HepG2 (cell line): Measurements from ENCODE around the gene MFSD11. TPM values are rescaled to one million over a fixed set of nuclear protein-coding genes. Genes with fewer than 3 reads are reported as not detected.

ENCODE experiments used
- CHD2 ChIP-seq: IDR thresholded peaks from 2 replicates; pipeline ENCODE4 v1.6.1; 2011; ENCODE audit warnings: low read depth, low read length, improper control_type of control experiment
- MEF2D ChIP-seq: sonication (generic); formaldehyde crosslinking; IDR thresholded peaks from 2 replicates; pipeline ENCODE4 v1.5.1; 2020; ENCODE audit warnings: mild to moderate bottlenecking, missing genetic modification reagents
- MYC ChIP-seq: sonication (generic); formaldehyde crosslinking; IDR thresholded peaks from 2 replicates; pipeline ENCODE4 v1.9.0; 2021; ENCODE audit warnings: missing genetic modification reagents, borderline replicate concordance
- PCBP1 ChIP-seq: fragments of 200-400 bp; formaldehyde crosslinking; IDR thresholded peaks from 2 replicates; pipeline ENCODE4 v1.6.1; 2017; ENCODE audit warnings: mild to moderate bottlenecking, low read depth, low read length, borderline replicate concordance
- RBFOX2 ChIP-seq: fragments of 200-400 bp; formaldehyde crosslinking; IDR thresholded peaks from 2 replicates; pipeline ENCODE4 v1.6.1; 2017; ENCODE audit warnings: low read depth, mild to moderate bottlenecking, low read length
- YY1 ChIP-seq: IDR thresholded peaks from 2 replicates; pipeline ENCODE4 v1.6.1; 2011; ENCODE audit warnings: low read length, low read depth, moderate library complexity, mild to moderate bottlenecking; ENCODE audit not compliant: insufficient read depth, insufficient replicate concordance
- ZNF274 ChIP-seq: sonication (generic); formaldehyde crosslinking; IDR thresholded peaks from 2 replicates; pipeline ENCODE4 v1.5.1; 2020; ENCODE audit warnings: mild to moderate bottlenecking, missing genetic modification reagents
- ZNF33B ChIP-seq: sonication (generic); formaldehyde crosslinking; IDR thresholded peaks from 2 replicates; pipeline ENCODE4 v1.5.1; 2020; ENCODE audit warnings: mild to moderate bottlenecking, missing genetic modification reagents
- ZNF547 ChIP-seq: sonication (generic); formaldehyde crosslinking; IDR thresholded peaks from 2 replicates; pipeline ENCODE4 v1.5.1; 2020; ENCODE audit warnings: mild to moderate bottlenecking, missing genetic modification reagents
- ZNF598 ChIP-seq: sonication (generic); formaldehyde crosslinking; IDR thresholded peaks from 2 replicates; pipeline ENCODE4 v1.5.1; 2020; ENCODE audit warnings: mild to moderate bottlenecking, missing genetic modification reagents, borderline replicate concordance
- polyA plus RNA-seq, 8 experiments: library from polyadenylated mRNA; depleted of rRNA in 3 of 8; stranded (reverse) in 7 of 8; unstranded in 1 of 8; fragments of >200 nt; fragmentation: Illumina TruSeq in 4 of 8; extraction: Trizol in 4 of 8; gene quantifications; 2 replicates each; pipeline versions ENCODE4 v1.2.1 to v1.2.3, GENCODE V29; 2011 to 2016; ENCODE audit warnings: low read depth in 4 of 8, missing spikeins in 1 of 8, mixed read lengths in 1 of 8; ENCODE audit not compliant: insufficient read depth in 1 of 8
- total RNA-seq, 5 experiments: library from RNA; depleted of rRNA; stranded (reverse); fragments of >200 nt; fragmentation: Illumina TruSeq; extraction: Trizol; gene quantifications; 2 replicates each; pipeline ENCODE4 v1.2.3, GENCODE V29; 2016; ENCODE audit warnings: low read depth in 1 of 5
- TF ChIP-seq, protein P1 (sequence below): sonication (generic); formaldehyde crosslinking; conservative IDR thresholded peaks from 2 replicates; pipeline ENCODE4 v1.4.0; 2020; ENCODE audit warnings: missing genetic modification reagents
- TF ChIP-seq, protein P2 (sequence below): sonication (generic); formaldehyde crosslinking; IDR thresholded peaks from 2 replicates; pipeline ENCODE4 v1.4.0; 2020; ENCODE audit warnings: mild to moderate bottlenecking, missing genetic modification reagents
- TF ChIP-seq, protein P3 (sequence below): sonication (generic); formaldehyde crosslinking; conservative IDR thresholded peaks from 2 replicates; pipeline ENCODE4 v1.8.0; 2022; ENCODE audit warnings: mild to moderate bottlenecking, moderate library complexity, missing genetic modification reagents

The MFSD11 gene
- total and polyA plus RNA-seq, 2 of the 13 experiments (the other 11 are each of a cell fraction or from before 2014, with no cell fraction given), result 26.1 to 36.3 TPM

DNA sequence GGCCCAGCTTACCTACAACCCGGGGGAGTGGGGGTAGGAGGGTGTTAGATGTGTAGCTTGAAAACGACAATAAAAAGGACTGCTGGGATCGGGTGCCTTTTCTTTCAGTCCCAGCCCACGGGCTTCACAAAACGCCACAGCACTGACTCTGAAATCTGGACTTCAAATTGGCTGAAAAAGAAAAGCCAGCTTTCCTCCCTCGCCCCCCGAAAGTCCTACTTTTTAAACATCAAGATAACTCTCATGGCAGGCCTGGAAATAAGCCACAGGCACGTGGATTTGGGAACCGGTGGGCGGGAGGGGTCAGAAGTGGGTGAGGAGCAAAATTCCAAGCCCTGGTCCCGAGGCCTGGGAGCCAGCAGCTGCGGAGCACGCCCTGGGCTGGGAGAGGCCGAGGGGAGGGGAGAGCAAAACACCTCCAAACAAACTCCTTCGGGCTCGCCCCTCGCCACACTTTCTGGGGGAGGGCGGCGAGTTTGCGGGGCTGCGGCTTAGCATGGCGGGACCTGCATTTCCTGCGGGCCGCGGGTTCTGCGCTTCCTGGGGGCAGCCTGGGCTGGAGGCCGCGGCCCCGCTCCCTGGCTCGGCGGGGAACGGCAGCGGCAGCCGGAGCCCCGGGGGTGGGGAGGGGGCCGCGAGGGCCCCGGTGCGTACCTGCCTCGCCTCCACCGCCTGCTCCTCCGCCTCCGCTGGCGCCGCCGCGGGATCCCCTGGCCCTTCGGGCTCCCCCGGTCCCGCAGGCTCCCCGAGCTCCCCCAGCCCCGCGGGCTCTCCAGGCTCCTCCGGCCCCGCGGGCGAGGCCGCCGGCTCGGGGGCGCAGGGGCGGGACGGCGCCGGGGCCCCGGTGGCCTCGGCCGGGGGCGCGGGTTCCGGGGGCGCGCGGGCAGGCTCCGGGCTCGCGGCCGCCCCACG lies 27.7 kb upstream of the MFSD11 start (continued):
- TF ChIP-seq, protein P1, sequence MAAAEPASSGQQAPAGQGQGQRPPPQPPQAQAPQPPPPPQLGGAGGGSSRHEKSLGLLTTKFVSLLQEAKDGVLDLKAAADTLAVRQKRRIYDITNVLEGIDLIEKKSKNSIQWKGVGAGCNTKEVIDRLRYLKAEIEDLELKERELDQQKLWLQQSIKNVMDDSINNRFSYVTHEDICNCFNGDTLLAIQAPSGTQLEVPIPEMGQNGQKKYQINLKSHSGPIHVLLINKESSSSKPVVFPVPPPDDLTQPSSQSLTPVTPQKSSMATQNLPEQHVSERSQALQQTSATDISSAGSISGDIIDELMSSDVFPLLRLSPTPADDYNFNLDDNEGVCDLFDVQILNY (CRISPR knock-in tag), result 0 out of 2 replicates have a peak, but pooled peaks have one; percentile 5
- TF ChIP-seq YY1 (peak; percentile 37), ZNF274 (CRISPR knock-in tag) (peak; percentile 16; the same call in 1 of the 2 replicates), CHD2 (0 out of 2 replicates have a peak, but pooled peaks have one; percentile 25), RBFOX2 (peak; percentile 28; the same call in 1 of the 2 replicates), ZNF598 (CRISPR knock-in tag) (0 out of 2 replicates have a peak, but pooled peaks have one; percentile 63), ZNF547 (CRISPR knock-in tag) (peak; percentile 54; the same call in 1 of the 2 replicates), MEF2D (CRISPR knock-in tag) (0 out of 2 replicates have a peak, but pooled peaks have one; percentile 18), MYC (CRISPR knock-in tag) (0 out of 2 replicates have a peak, but pooled peaks have one; percentile 26), ZNF33B (CRISPR knock-in tag) (0 out of 2 replicates have a peak, but pooled peaks have one; percentile 76), PCBP1 (0 out of 2 replicates have a peak, but pooled peaks have one; percentile 49)
- TF ChIP-seq, protein P2, sequence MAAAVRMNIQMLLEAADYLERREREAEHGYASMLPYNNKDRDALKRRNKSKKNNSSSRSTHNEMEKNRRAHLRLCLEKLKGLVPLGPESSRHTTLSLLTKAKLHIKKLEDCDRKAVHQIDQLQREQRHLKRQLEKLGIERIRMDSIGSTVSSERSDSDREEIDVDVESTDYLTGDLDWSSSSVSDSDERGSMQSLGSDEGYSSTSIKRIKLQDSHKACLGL (CRISPR knock-in tag), result 0 out of 2 replicates have a peak, but pooled peaks have one; percentile 47
- TF ChIP-seq, protein P3, sequence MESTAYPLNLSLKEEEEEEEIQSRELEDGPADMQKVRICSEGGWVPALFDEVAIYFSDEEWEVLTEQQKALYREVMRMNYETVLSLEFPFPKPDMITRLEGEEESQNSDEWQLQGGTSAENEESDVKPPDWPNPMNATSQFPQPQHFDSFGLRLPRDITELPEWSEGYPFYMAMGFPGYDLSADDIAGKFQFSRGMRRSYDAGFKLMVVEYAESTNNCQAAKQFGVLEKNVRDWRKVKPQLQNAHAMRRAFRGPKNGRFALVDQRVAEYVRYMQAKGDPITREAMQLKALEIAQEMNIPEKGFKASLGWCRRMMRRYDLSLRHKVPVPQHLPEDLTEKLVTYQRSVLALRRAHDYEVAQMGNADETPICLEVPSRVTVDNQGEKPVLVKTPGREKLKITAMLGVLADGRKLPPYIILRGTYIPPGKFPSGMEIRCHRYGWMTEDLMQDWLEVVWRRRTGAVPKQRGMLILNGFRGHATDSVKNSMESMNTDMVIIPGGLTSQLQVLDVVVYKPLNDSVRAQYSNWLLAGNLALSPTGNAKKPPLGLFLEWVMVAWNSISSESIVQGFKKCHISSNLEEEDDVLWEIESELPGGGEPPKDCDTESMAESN (CRISPR knock-in tag), result 0 out of 2 replicates have a peak, but pooled peaks have one; percentile 38
